ENCODE data around the gene SNAP47.

- TF ChIP-seq TCF4 (CRISPR knock-in tag; IDR thresholded peaks at IDR 0.05; ENCODE audit: borderline replicate concordance) (no peak), PATZ1 (CRISPR knock-in tag; IDR thresholded peaks at IDR 0.05; ENCODE audit: borderline replicate concordance) (no peak), OSR1 (CRISPR knock-in tag; IDR thresholded peaks at IDR 0.05) (no peak), ZFP30 (CRISPR knock-in tag; IDR thresholded peaks at IDR 0.05) (no peak), CREB5 (CRISPR knock-in tag; IDR thresholded peaks at IDR 0.05; ENCODE audit: low read depth) (no peak), ZNF8 (CRISPR knock-in tag; IDR thresholded peaks at IDR 0.05) (no peak)
These were observed 52.5 kb downstream of the SNAP47 start for GRCh38 chr1:227787513-227788270.

Data from SK-N-SH treated with all-trans-retinoic acid at 6 μM for 48 hours (cell line).